ENCODE results near the gene JUP. TPM values are rescaled to one million over a fixed set of nuclear protein-coding genes. Genes with fewer than 3 reads are reported as not detected.

The JUP gene
- total and polyA plus RNA-seq, 8 donors: 94.2 to 148 (median 119) TPM

DNA sequence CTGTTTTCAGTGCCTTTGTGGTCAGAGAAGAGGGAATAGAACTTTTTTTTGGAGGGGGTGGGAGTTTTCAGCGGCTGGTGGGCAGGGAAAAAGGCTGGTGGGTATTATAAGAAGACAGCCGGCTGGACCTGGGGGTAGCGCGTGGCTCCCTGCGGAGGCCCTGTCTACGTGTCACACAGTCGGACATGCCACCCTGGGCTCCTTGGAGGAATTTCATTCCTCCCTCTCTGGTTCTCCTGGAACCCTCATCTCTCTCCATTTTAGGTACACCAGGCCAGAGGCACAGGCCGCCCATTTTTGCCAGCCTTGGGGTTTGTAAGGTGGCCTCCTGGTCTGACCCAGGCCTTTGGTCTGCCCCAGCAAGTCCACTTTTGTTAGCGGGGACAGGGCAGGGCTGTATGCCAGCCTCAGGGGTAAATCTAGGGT is 27.2 kb upstream of the JUP start:
- peak overlapping the region in 1 of 2 donors; percentile 13 for H3K27ac ChIP-seq

GRCh38 chr17:41813152-41813680 is 26.7 kb upstream of the JUP start:
- Histone ChIP-seq H3K27me3 (peaks cover 0 to 36% of the 10 kb centered on the region in 2 donors), H3K27ac (peak overlapping the region in 1 of 2 donors; percentile 44), H3K4me1 (peaks cover 12 to 32% of the 10 kb centered on the region in 2 donors), H3K9me3 (no peaks in the 10 kb centered on the region), H3K4me3 (peak overlapping the region; percentile 63 to 74), H3K36me3 (no peaks in the 10 kb centered on the region)
- ATAC-seq: no peak
- DNase-seq: no peak
- intact Hi-C loops (cut with DNase I): loop anchor here in 1 of 2 donors (5.0 kb wide), 1 partner anchor 71 kb away; no protein-coding TSS in a partner anchor
- TF ChIP-seq, protein P1, sequence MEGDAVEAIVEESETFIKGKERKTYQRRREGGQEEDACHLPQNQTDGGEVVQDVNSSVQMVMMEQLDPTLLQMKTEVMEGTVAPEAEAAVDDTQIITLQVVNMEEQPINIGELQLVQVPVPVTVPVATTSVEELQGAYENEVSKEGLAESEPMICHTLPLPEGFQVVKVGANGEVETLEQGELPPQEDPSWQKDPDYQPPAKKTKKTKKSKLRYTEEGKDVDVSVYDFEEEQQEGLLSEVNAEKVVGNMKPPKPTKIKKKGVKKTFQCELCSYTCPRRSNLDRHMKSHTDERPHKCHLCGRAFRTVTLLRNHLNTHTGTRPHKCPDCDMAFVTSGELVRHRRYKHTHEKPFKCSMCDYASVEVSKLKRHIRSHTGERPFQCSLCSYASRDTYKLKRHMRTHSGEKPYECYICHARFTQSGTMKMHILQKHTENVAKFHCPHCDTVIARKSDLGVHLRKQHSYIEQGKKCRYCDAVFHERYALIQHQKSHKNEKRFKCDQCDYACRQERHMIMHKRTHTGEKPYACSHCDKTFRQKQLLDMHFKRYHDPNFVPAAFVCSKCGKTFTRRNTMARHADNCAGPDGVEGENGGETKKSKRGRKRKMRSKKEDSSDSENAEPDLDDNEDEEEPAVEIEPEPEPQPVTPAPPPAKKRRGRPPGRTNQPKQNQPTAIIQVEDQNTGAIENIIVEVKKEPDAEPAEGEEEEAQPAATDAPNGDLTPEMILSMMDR (IDR thresholded peaks at IDR 0.05): no peak

More for the DNA sequence above, 27.2 kb upstream of the JUP start:
- ATAC-seq: no peak
- Histone ChIP-seq H3K4me3 (peak overlapping the region; percentile 63 to 74), H3K4me1 (peaks cover 12 to 32% of the 10 kb centered on the region in 2 donors), H3K27me3 (peaks cover 0 to 36% of the 10 kb centered on the region in 2 donors), H3K36me3 (no peaks in the 10 kb centered on the region), H3K9me3 (no peaks in the 10 kb centered on the region)
- TF ChIP-seq, protein P1 (IDR thresholded peaks at IDR 0.05): no peak
- intact Hi-C loops (cut with DNase I): loop anchor here in 1 of 2 donors (5.0 kb wide), 1 partner anchor 71 kb away; no protein-coding TSS in a partner anchor
- DNase-seq: no peak

DNA sequence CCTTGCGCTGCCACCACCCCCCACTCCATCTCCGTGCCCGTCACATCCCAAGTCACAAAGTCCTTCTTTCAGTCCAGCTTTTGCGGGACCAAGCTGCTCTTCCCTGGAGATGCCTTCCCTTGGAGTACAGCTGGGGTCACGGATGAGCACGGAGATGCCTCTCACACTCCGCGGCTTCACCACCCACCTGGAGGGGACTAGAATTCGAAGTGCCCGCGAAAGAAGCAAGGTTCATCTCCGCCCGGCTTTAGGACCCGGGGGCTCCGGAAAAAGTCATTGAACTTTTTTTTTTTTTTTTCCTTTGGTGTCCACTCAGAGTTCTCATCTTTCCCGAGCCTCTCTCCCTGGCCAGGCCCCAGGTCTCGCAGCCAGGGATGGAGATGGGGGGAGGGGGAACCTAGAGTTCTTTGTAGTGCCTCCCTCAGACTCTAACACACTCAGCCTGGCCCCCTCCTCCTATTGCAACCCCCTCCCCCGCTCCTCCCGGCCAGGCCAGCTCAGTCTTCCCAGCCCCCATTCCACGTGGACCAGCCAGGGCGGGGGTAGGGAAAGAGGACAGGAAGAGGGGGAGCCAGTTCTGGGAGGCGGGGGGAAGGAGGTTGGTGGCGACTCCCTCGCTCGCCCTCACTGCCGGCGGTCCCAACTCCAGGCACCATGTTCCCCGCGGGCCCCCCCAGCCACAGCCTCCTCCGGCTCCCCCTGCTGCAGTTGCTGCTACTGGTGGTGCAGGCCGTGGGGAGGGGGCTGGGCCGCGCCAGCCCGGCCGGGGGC is 26.1 kb upstream of the JUP start, which contains the start of gene FKBP10:
TSS of gene FKBP10 (plus strand) at position 624 of the 771 bp plus-strand sequence. CDS start at position 655, 31 bp downstream.
- Histone ChIP-seq H3K4me1 (peaks cover 12 to 32% of the 10 kb centered on the region in 2 donors), H3K36me3 (no peaks in the 10 kb centered on the region), H3K27ac (peak within 1 kb of the TSS; percentile 67 to 70), H3K27me3 (peaks cover 0 to 36% of the 10 kb centered on the region in 2 donors), H3K4me3 (peak within 1 kb of the TSS; percentile 63 to 74), H3K9me3 (no peaks in the 10 kb centered on the region)
- intact Hi-C loops (cut with DNase I): loop anchor here in 1 of 2 donors (5.0 kb wide), 1 partner anchor 70 kb away; no protein-coding TSS in a partner anchor
- TF ChIP-seq, protein P1 (IDR thresholded peaks at IDR 0.05): no peak
- ATAC-seq (peak; percentile 42), DNase-seq (peak in 3 of 4 donors; percentile 76 to 91 (median 86))

DNA sequence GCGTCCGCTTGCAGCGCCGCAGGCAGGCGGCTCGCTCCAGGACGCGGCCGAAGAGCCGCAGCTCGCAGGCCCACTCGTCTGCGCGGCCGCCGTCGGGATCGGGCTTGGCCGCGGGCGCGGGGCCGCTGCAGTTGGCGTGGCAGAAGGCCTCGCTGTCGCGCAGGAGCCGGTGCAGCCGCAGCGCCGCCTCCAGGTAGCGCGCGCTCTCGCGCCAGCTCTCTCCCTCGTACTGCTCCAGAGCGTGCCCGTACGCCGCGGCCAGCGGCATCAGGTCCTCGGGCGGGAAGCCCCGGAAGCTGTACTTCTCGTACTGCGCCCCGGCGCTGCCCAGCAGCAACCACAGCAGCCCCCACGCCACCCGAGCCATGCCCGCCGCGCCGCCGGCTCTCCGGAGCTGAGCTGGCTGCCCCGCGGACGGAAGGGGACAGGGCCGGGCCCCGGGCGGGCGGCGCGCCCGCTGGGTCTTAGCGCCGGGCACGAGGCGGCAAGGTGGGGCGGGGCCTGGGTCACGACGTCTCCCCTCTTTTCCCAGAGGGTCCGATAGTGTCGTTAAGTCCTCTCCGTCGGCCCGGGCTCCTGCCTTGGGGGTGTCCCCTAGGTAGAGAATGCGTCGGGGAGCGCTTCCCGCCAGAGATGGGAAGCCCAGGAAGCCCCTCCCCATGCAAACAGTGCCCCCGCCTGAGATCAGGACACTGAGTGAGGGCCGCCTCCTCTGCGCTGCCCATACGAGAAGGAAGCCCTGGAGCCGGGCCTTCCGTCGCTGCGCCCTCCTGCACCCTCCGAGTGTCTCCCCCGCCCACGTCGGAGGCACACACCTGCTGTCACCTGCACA is 25.3 kb upstream of the JUP start, which contains the start of gene P3H4:
TSS of gene P3H4 (minus strand) at position 401 of the 832 bp plus-strand sequence. CDS start at position 367, 34 bp downstream.
- peak within 1 kb of the TSS; percentile 63 to 74 for H3K4me3 ChIP-seq
- TF ChIP-seq, protein P1 (IDR thresholded peaks at IDR 0.05): peak; percentile 53 to 55
- peak; percentile 80 to 92 (median 88) for DNase-seq
- intact Hi-C loops (cut with DNase I): loop anchor here in 1 of 2 donors (5.0 kb wide), 1 partner anchor 69 kb away; no protein-coding TSS in a partner anchor
- ATAC-seq: peak; percentile 90
- peaks cover 12 to 32% of the 10 kb centered on the region in 2 donors for H3K4me1 ChIP-seq
- H3K36me3 ChIP-seq: no peaks in the 10 kb centered on the region
- peak within 1 kb of the TSS; percentile 67 to 70 for H3K27ac ChIP-seq
- H3K9me3 ChIP-seq: no peaks in the 10 kb centered on the region
- H3K27me3 ChIP-seq: peaks cover 0 to 36% of the 10 kb centered on the region in 2 donors

All from left lung (tissue), 10 donors.